CD4-positive, alpha-beta T cell treated with Interferon gamma for 1 hour (primary cell): ENCODE measurements around the gene CYP27C1.
"Not testable (repeated sequence)": the region's sequence is repeated elsewhere in the genome, so short reads cannot be mapped to it uniquely, and the experiment has no call there.

Source experiments
- DNase-seq: peaks from one replicate; pipeline ENCODE4 v3.0.0-alpha.2; 2020

Gene CYP27C1

DNA sequence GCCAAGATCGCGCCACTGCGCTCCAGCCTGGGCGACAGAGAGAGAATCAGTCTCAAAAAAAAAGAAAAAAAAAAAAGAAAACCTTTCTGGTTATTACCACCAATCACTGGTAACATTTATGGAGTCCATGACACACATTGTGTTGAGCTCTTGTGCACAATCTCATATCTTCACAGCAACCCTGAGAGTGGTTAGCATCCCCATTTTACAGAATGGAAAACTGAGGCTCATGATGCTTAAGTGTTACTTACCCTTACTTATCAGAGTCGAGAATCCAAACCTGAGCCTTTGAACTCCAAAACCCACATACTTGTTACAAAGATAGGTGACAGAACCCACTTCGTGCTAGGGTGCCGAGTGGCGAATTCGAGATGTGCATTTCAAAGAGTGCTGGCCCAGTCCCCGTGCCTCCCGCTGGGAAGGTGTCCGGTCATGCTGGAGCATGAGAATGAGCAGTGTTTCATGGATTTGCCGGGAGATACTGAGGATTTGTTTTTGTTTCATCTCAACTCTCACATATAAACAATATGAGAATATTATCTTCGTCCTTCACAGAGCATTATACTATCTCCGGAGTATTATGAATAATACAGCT, 50.9 kb downstream of the CYP27C1 start:
- no peak for DNase-seq

DNA sequence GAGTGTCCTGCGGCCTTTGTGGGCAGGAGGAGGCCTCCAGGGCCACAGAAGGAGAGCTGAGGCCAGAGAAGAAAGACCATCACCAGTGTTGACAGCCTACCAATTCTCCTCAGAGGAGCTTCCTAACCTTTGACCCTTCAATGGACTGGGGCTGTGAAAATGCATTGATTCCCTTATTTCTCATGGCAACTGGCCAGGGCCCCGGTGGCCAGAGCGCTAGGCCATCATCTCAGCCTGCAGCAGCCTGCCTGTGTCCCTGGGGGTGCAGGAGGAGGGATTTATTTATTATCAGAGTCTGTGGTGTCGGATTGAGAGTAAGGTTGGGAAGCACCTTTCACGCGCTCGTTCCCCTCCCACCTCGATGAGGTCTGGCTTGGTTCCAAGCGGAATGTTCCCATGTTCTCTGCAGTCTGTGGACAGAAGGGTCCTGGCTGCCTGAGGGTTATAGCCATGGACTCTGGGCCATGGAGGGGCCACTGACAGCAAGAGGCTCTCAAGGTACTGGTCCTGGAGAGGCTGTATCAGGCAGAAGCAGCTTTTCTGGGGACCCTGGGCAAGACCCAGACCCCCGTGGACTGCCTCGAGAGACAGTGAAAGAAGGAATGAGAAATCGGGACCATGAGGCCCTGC, 53.8 kb downstream of the CYP27C1 start:
- DNase-seq = no peak

DNA sequence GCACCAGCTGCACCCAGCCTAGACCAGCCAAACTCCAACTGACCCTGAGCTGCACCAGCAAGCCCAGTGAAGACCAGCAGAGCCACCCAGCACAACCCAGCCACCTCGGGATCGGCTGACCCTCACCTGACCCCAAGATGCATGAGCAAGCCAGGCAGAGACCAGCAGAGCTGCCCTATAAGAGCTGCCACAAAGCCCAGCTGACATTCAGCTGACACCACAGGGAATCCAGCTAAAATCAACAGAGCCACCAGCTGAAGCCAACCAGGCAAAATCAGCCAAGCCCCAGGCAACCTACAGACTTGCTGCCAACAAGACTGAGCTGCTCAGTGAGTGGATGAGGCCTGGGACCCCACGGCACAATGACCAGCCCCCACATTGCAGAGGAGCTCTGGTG, 54.6 kb downstream of the CYP27C1 start:
- DNase-seq = no peak

DNA sequence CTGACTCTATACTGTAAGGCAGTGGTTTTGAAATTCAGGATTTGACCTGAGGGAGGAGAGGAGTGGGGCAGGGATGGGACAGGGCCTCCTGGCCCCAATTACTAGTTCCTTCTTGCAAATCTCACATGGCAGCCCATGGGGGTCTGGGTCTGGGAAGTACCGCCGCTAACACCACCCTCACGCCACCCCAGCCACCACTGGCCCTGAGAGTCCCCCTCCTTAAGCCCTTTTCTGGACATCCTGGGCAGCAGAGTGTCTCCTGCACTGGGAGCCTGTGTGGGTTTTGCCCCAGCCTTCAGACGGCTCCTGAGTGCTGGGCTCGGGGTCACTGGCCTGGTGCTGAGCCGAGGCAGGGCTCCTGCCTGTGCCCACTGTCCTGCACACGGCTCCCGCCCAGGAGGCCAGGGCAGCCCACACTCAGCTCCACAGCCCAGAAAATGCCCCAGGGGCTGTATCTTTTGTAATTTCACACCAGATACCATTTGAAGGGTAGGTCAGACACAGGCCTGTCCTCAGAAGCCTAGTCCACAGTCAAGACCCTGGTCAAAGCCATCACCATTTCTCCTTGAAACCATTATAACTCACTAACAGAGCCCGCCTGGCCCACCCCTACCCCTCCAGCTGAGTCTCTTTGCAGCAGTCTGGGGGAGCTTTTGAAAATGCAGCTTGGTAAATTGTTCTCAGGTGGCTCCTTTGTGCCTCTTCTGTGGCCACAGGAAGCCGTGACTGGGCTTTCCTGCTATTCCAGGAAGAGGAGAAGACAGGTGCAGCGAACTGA, 55.1 kb downstream of the CYP27C1 start:
- no peak for DNase-seq

GRCh38 chr2:127163921-127164320, 56.2 kb downstream of the CYP27C1 start:
- no peak for DNase-seq

DNA sequence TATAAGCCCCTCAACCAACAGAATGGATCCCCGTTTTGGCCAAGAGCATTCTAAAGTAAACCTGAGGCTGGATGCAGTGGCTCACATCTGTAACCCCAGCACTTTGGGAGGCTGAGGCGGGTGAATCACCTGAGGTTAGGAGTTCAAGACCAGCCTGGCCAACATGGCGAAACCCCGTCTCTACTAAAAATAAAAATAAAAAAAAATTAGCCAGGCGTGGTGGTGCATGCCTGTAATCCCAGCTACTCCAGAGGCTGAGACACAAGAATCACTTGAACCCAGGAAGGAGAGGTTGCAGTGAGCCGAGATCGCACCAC, 57.1 kb downstream of the CYP27C1 start:
- DNase-seq = not testable (repeated sequence)

GRCh38 chr2:127162261-127163089, 57.6 kb downstream of the CYP27C1 start:
- DNase-seq = no peak

- DNase-seq = no peak
Measured at GRCh38 chr2:127161176-127162136, 58.6 kb downstream of the CYP27C1 start.

GRCh38 chr2:127160676-127161075, 59.4 kb downstream of the CYP27C1 start:
- DNase-seq = no peak

DNA sequence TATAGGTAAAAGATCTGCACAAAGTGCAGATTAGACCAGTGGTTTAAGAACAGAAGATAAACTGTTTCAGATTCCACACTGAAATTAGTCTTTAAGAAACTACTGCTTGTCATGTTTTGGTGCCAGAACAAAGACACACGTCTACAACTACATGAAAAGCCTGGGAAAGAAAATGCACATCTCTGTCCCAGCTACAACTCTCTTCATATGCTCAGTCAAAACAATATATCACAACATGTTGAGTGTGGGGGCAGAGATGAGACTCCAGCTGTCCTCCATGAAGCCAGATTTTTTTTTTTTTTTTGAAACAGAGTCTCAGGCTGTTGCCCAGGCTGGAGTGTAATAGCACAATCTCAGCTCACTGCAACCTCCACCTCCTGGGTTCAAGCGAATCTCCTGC, 60.6 kb downstream of the CYP27C1 start:
- DNase-seq = no peak

DNA sequence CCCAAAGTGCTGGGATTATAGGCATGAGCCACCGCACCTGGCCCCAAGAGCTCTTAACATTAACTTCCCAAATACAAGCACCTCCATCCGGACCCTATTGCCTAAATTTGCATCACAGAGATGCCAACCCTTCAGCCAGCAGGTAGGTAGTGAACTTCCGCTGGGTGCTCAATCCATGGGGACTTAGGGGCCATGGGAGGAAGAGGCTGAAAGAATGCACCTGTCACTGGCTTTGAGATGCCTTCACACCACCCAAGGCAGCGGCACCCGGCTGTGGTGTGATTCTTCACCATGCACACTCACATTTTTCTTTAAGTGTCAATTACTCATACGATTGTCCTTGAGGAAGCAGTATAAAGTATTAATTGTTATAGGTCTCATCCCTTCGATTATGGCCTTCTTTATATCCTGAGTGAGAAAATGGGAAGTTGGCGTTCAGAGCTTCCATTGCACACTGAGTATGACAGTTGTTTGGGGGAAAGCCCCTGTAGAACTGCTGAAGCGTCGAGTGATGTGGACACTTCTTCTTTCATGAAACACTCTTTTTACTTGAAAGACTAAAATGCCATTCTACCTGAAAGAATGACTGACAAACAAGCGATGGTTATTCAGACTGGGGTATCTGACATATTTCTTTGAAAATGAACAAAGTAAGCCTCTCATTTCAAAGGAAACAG, 61.3 kb downstream of the CYP27C1 start:
- peak; percentile 25 for DNase-seq

- no peak for DNase-seq
Measured at GRCh38 chr2:127157651-127158485, 62.2 kb downstream of the CYP27C1 start.

DNA sequence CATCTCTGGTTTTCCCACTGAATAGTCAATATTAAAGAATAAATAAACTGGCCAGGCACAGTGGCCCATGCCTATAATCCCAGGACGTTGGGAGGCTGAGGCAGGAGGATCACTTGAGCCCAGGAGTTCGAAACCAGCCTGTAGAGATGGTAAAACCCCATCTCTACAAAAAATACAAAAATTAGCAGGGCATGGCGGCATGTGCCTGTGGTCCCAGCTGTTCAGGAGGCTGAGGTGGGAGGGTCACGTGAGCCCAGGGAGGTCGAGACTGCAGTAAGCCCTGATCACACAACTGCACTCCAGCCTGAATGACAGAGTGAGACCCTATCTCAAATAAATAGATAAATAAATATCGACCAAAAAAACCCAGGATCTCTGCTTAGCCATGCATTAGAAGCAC, 63.0 kb downstream of the CYP27C1 start:
- no peak for DNase-seq

- no peak for DNase-seq
Measured at GRCh38 chr2:127155947-127156346, 64.2 kb downstream of the CYP27C1 start.

DNA sequence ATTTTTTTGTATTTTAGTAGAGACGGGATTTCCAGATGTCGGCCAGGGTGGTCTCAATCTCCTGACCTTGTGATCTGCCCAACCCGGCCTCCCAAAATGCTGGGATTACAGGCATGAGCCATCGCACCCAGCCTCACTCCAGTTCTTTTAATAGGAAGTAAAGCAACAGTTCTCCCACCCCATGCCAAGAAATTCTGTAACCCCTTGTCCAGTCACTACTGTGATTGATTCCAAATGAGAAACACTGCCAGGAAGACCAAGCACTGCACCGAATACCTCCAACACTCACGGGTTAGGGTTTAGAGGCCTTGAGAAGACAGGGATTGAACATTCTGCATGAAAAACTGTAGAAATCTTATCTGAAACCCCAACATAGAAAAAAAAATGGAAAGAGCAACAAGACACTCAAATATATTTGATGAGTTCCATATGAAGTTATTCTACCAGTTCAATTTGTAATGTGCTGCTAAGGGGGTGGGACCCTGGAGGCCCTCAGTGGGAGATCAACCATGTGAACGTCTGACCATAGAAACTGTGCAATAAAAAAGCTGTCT, 65.0 kb downstream of the CYP27C1 start:
- DNase-seq = no peak

DNA sequence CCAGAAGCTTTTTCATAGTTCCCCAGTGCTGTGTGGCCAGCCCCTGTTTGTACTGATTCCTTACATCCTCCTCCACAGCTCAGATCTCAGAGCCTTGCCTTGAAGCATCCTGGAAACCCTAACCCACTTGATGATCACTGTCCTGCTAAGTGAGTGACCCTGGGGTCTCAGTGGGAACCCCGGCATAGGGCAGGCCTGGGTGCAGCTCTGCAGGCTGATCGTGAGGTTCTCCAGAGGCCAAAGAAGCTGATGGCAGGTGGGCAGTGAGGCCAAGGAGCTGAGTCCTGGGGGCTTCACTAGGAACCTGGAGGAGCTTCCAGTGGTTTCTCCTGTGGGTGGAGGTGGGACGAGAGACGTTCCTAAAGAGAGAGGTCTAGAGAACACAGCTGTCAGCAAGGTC, 65.7 kb downstream of the CYP27C1 start:
- no peak for DNase-seq

DNA sequence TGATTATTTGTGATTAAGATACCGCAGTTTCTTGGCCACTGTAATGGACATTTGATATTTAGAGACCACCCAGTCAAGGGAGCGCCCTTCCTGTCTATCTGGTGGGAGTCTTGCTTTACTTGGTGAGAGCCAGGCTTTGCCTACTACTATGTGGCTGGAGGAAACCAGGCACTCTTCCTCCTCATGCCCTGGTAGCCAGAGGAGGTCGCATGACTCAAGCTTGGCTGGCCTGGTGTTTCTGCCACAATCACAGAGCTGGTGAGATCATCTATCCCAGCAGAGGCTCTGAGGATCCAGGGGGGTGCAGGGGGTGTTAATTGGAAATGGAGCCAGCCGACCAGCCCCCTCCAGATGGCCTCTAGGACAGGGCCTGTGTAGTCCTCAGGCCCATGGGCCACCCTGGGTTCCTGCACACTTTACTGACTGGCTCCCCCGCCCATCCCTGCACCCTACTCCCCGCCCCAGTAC, 66.4 kb downstream of the CYP27C1 start:
- DNase-seq = no peak

GRCh38 chr2:127150996-127151395, 69.1 kb downstream of the CYP27C1 start:
- no peak for DNase-seq

DNA sequence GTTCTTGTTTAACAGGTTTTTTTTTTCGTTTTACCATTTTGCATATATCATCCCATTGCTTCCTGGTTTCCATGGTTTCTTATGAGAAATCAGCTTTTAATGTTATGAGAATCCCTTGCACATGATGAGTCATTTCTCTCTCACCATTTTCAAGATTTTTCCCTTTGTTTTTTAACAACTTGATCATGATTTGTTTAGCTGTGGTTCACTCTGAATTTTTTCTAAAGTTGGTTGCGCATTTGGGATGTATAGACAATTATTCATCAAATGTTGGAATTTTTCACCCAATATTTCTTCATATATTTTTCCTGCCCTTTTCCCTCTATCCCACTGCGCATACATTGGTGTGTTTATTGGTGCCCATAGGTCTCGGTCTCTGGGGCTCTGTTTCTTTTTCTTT, 70.7 kb downstream of the CYP27C1 start:
- DNase-seq = no peak

DNA sequence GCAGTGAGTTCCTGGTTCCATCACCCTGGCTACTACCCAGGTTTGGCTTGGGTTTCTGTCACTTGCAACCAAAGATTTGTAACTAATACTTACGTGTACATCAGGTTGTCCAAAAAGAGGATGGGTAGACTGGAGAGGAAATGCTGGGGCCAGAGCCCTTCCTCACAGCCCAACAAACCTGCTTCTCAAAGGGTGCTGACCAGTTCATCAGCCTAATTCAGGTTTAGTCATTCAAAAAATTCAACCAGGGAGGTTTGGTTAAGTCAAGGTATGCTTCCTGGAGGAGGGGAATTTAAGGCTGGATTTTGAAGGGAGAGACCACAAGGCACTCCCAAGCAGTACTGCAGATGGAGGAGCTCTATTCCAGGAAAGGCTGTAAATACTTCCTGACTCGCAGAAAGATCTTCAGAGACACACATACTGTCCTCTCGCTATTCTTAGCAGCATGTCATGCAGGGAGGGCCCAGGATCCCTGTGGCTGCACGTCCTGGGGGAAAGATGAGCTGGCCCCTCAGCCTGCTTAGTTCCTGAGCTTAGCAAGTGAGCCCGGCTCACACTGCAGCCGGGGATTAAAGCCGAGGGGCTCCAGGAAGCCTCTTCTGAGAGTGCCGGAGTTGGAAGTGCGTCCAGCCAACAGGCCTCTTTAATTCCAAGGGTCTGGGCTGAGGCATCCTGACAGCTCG, 73.1 kb downstream of the CYP27C1 start:
- no peak for DNase-seq
